Kasumi-1 (cell line): ENCODE measurements around the gene PROM2.

Source experiments
- DNase-seq, 2 experiments: peaks; one replicate each; lab custom pipeline; 2025; lab: John Stamatoyannopoulos, UW

The PROM2 gene

DNA sequence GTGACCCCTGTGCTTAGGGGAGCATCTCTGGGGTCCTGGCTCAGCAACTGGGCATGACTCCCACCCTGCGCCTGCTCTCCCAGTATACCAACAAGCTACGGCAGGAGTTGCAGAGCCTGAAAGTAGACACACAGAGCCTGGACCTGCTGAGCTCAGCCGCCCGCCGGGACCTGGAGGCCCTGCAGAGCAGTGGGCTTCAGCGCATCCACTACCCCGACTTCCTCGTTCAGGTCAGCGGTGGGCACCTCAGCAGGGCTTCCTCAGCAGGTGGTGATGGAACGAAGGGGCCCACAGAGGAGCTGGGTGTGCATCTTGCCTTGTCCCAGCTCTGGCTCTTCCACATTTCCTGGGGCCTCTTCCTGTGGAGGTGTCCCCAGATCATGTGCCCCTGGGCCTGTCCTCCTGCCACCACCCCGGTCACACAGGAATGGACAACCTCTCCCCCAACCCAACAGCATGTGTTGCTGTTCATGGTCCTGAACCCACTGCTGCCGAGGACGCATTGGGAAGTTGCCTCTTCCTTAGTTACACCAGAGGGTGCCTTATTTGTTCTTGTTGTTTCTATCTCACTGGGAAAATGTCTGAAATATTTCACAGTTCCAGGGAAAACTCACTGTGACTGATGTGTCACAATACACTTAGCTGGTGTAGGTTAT lies 10.8 kb downstream of the PROM2 start:
- peak in 1 of 2 experiments; percentile 0 for DNase-seq

DNA sequence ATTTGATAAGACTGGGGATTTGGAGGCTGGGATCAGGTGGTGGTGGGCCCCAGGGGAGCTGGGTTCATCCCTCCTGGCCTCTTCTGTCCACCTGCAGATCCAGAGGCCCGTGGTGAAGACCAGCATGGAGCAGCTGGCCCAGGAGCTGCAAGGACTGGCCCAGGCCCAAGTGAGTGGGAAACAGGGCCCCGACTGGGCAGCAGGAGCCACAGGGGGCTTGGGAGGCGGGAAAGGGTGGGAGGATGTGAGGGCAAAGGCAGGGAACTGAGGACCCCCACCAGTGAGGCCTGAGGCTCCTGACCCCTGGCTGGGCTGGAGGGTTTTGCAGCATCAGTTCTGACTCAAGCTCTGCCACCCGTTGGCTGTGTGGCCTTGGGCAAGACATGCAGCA lies 11.3 kb downstream of the PROM2 start:
- DNase-seq = no peak

- DNase-seq = no peak
Observed at GRCh38 chr2:95287336-95287735, 13.1 kb downstream of the PROM2 start.

DNA sequence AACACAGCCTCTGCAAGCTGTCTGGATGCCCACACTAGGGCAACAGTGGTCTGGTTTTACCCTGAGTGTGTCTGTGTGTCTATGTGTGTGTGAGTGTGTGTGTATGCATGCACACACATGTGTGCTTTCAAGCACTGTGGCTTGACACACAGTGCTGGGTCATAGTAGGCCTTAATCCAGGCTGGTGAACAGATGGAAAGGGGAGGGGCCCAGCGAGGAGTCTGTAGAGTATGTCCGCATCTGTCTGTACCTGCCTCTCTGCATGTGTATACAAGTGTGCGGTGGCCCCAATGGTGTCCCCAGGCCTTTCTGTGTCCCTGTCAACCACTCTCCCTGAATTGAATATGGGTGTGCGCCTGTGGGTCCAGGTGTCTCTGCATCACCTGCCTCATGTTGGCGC lies 13.6 kb downstream of the PROM2 start:
- DNase-seq = no peak

DNA sequence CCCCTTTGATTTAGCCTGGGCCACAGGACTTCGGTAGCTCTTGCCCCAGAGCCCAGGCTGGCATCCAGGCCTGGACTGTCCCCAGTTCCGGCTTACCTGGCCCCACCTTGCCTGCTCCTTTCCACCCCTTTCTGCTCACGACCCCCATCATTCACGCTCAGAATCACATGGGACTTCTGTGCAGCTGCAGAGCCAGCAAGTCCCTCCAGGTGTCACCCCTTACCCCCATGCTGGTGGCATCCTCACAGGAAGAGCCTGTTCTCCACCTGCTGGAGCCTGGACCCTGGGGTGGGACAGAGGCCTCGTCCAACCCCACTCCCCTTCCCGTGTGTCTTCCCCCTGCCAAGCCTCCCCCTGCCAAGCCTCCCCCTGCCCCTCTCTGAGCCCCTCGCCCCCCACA lies 15.0 kb downstream of the PROM2 start:
- no peak for DNase-seq

- no peak for DNase-seq
Observed at GRCh38 chr2:95291222-95291621, 17.0 kb downstream of the PROM2 start.

DNA sequence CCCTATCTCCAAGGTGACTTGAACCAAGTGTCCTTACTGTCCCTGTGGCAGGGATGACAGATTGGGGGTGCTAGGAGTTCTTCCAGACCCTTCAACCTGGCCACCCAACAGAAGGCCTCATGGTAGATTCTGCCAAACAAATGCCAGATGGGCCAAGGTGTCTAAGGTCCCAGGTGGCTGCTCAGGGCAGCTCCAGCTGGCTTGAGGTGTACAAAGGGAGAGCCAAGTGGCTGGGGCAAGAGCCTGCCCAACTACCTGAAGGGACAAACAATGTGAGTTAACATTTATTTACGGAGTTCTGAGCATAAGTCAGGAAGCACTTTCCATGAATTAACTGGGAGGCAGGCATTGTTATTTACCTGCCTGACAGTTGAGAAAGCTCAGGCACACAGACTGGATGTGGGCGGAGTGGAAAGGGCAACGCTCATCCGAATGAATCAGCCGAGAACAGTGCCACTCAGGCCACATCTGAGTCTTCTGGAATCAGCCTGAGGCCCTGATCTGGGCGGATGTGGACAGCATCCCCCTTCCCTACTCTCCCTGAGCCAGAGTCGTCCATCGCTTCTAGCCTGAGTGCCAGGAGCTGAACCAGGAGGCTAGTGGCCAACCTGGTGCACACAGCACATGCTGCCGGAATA lies 18.5 kb downstream of the PROM2 start:
- no peak for DNase-seq

DNA sequence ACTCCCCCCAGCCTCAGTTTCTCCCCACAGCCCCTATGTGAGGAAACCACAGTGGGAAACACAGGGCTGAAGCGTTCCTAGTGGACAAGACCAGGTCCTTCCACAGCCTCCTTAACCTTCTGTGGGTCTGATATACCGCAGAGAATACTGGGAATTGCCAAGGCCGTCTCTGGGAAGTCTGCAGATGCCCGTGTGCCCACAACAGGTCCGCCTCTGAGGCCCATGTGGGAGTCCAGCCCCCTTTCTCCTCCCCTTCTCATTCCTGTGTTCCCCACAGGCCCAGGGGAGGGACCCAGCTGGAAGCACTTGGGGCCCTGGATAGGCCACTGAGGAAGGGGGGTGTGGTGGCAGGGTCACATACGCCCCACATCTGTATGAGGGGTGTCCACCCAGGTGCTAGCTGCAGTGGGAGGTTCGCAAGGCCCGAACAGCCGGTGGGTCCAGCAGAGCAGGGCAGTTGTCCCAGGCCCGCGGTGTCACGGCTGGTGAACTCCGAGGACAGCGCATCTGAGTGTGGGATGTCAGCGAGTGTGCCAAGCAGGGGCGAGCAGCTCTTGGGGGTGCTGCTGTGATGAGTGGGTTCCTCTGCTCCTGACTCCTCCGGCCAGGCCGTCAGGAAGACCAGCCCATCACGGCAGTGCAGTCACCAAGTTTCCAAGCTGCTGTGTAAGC lies 20.5 kb downstream of the PROM2 start:
- DNase-seq = no peak

GRCh38 chr2:95295376-95295775 lies 21.1 kb downstream of the PROM2 start:
- no peak for DNase-seq

- no peak for DNase-seq
Observed at GRCh38 chr2:95296011-95296410, 21.8 kb downstream of the PROM2 start.

- DNase-seq = no peak
Observed at GRCh38 chr2:95296880-95297487, 22.7 kb downstream of the PROM2 start, which contains the start of gene KCNIP3. TSS of gene KCNIP3 (plus strand) at chr2:95297347. CDS start at chr2:95297439, 92 bp downstream.

DNA sequence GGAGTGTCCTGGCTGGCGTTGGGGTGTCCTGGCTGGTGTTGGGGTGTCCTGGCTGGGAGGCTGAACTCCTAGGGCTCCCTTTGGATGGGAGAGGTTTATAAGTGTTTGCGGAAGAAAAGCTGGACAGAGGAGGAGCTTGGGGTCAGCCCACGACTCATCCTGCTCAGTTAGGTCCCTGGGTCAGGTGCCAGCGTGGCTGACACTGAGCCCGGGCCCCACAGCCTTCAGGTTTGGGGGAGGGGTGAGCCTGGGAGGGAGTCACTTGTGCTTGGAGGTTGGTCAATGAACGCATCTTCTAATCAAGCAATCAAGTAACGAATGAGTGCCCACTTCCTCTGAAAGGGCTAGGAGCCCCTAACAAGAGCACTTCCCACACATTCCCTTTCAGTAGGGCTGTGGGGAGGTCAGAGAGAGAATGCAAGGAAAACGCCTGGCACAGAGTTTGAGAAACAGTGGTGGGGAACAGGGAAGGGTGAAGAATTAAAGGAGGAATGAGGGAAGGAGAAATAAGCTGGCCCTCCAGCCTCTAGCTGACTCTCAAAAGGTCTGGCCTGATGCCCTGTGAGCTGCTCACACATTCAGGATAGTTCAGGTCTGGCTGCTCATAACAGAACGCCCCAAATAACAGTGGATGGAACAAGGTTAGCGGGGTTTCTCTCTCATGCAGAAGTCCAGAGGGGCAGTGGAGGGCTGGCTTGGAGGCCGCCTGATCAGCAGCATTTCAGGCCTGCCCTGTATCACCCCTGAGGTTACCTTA lies 23.6 kb downstream of the PROM2 start:
- no peak for DNase-seq

GRCh38 chr2:95298486-95299111 lies 24.4 kb downstream of the PROM2 start:
- DNase-seq = no peak

GRCh38 chr2:95299961-95300360 lies 25.7 kb downstream of the PROM2 start:
- no peak for DNase-seq

DNA sequence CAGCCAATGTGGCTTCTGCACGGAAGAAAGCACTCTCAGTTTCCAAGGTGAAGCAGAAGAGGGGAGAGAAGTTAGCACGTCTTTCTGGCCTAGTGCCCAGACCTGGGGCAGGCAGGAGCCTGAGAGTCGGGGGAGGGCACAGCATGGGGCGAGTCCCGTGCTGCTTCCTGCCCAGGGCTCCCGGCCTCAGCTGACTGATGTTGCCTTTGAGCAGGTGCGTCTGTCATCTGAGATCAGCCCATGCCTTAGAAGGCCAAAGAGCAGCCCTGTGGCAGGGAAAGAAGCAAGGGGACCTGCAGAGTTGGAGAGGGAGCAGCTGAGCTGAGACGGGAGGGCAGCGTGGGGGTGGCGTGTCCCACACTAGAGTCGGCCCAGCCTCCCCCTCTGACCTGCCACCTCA lies 26.2 kb downstream of the PROM2 start:
- no peak for DNase-seq

GRCh38 chr2:95301186-95301585 lies 26.9 kb downstream of the PROM2 start:
- DNase-seq = no peak

GRCh38 chr2:95301876-95302641 lies 27.8 kb downstream of the PROM2 start:
- peak in 1 of 2 experiments; percentile 3 for DNase-seq

GRCh38 chr2:95303191-95303919 lies 29.1 kb downstream of the PROM2 start:
- no peak for DNase-seq

DNA sequence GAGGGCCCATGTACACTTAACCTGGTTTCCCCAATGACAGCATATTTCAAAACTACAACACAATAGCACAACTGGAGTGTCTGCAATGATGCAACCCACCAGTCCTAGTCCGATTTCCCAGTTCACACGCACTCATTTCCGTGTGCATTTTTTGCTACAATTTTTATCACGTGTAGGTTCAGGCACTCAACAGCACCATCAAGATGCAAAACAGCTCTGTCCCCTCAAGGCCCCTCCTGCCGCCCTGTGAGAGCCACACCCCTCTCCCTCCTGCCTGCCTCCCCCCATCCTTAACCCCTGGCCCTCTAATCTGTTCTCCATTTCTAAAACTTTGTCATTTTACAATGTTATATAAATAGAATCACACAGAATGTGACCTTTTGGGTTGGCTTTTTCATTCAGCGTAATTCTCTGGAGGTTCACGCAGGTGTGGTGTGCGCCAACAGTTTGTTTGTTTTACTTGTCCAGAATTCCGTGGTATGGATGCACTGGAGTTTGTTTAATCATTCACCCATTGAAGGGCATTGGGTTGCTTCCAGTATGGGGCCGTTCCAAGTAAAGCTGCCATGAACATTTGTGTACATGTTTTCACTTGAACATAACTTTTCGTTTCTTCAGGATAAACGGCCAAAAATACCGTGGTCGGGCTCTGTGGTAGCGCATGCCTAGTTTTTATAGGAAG lies 31.3 kb downstream of the PROM2 start:
- no peak for DNase-seq
